ENCODE measurements around the gene ESF1.

DNA sequence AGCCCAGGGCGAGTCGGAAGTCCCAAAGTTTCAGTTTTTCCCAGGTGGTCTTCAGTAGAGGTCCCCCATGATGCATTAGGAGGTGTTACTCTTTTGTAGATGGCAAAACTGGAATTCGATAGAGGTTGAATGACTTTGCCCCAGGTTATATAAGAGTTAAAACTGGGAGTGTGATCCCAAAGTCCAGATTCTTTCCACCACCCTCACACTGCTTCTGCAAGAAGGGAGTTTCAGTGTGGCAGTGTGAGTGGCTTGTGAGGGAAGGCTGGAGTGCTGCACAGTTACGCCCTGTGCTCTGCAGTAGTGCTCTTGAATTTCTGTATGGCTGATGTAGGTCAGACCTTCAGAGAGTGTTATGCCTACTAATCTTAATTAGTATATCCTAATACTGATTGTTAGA lies 30.0 kb upstream of the ESF1 start:
- TF ChIP-seq, protein P1, sequence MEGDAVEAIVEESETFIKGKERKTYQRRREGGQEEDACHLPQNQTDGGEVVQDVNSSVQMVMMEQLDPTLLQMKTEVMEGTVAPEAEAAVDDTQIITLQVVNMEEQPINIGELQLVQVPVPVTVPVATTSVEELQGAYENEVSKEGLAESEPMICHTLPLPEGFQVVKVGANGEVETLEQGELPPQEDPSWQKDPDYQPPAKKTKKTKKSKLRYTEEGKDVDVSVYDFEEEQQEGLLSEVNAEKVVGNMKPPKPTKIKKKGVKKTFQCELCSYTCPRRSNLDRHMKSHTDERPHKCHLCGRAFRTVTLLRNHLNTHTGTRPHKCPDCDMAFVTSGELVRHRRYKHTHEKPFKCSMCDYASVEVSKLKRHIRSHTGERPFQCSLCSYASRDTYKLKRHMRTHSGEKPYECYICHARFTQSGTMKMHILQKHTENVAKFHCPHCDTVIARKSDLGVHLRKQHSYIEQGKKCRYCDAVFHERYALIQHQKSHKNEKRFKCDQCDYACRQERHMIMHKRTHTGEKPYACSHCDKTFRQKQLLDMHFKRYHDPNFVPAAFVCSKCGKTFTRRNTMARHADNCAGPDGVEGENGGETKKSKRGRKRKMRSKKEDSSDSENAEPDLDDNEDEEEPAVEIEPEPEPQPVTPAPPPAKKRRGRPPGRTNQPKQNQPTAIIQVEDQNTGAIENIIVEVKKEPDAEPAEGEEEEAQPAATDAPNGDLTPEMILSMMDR (IDR thresholded peaks at IDR 0.05), result no peak
- no peak for TF ChIP-seq EZH2 (IDR thresholded peaks at IDR 0.05; ENCODE audit: borderline replicate concordance, insufficient read depth, low read depth, low read length, poor library complexity, severe bottlenecking)
